Stimulated activated CD4-positive, alpha-beta T cell treated with anti-CD3 and anti-CD28 coated beads, Interleukin-1b, Interleukin-23, amount 100 ng/mL, for 1 hour (primary cell): ENCODE results near the gene RSU1.
A peak's percentile ranks its signal among the peaks of the same experiment; 100 is the strongest.
"Not testable (repeated sequence)": the region's sequence is repeated elsewhere in the genome, so short reads cannot be mapped to it uniquely, and the experiment has no call there.

ENCODE experiments used
- DNase-seq, 2 donors: peaks; one replicate each; pipeline ENCODE4 v3.0.0-alpha.2; 2020; ENCODE audit warnings: low read depth in 2 of 2

RSU1 gene

GRCh38 chr10:16780338-16780880, 36.8 kb downstream of the RSU1 start:
- no peak for DNase-seq

DNA sequence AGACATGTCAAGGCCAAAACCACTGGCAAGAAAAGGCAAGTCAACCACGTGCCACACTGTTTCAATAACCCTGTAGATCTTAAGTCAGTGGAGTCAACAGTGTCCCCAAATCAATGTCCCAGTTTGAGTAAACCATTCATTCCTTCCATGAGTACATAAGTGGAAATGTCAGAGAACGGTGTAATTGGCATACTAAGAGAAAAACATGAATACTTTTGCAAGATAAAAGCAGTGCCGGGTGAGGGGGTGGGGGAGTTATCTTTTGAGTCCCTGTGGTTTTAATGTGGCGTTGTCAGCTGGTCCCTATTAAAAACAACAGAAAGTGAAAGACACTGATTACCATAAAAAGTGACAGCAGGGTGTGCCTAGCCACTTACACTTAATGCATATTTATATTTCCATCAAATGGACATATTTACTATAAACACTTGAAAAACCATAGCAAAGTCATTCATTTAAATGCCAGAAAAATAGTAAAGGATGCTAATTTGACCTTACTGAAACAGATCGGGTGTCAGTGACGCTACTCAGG, 37.8 kb downstream of the RSU1 start:
- peak in 1 of 2 donors; percentile 53 for DNase-seq

GRCh38 chr10:16777473-16778370, 39.5 kb downstream of the RSU1 start:
- DNase-seq = no peak

- no peak for DNase-seq
Measured at GRCh38 chr10:16776896-16777295, 40.3 kb downstream of the RSU1 start.

DNA sequence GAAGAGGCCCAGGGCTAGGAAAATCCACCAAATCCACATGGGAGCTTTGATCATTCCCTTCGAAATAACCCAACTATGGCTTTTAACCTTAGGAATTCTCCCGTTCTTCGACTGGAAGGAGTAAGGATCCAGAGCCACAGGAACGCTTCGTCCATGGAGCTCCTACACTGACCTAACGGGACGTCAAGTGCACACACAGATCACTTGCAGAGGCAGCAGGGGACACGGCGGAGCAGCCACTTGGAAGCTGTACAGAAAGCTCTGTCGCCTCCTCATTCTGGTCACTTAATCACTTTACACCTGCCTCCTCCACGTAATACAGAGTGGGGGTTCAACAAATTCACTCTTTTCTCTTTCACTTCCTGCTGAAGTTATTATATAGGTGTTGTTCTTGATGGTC, 43.9 kb downstream of the RSU1 start:
- DNase-seq = no peak

DNA sequence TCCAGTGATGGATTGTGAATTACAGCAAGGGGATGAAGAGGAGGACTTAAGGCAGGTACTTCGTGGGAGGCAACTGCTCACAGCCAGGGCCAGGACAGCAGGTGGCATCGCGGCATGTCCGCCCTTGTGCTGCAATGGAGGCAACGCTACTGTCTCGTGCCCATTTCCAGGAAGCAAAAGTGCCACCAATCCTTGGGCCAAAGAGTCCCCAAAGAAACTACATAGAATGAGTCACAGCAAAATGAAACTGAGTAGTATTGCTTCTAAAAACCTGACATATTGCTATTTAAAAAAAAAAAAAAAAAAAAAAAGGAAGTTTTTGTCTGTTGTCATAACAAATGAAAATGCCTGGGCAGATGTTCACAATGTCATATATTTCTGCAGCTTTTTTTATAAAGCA, 46.6 kb downstream of the RSU1 start:
- no peak for DNase-seq

DNA sequence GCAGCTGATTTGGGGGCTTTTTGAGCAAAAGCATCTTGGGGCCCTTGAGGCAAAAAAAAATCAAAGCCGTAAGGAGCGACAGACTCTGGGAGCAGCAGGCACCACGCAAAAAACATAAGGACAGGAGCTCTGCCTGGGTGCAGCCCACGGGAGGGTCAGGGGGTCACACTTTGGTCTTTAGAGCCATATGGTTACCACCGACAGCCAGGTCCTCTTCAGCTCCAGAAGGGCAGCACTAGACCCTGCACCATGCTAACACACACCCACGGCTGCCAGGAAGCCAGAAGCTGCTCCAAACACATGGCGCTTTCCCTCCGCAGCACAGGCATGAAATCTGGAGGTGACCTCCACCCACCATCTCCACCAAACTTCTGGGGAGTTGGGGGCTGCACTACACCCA, 47.1 kb downstream of the RSU1 start:
- no peak for DNase-seq

DNA sequence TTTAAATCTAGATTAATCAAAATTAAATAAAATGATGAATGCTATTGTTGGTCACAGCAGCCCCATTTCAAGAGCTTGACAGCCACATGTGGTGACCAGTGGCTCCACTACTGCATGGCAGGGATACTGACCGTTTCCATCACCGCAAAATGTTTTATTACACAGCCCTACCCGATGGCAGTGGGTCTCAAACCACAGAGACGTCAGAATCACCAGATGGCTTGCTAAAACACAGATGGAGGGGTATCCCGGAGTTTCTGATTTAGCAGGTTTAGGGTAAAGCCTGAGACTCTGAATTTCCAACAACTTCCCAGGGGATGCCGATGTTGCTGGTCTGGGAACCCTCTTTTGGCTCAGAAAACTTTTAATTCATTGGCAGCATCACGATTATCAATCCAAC, 47.9 kb downstream of the RSU1 start:
- no peak for DNase-seq

- DNase-seq = no peak
Measured at GRCh38 chr10:16768702-16769101, 48.5 kb downstream of the RSU1 start.

DNA sequence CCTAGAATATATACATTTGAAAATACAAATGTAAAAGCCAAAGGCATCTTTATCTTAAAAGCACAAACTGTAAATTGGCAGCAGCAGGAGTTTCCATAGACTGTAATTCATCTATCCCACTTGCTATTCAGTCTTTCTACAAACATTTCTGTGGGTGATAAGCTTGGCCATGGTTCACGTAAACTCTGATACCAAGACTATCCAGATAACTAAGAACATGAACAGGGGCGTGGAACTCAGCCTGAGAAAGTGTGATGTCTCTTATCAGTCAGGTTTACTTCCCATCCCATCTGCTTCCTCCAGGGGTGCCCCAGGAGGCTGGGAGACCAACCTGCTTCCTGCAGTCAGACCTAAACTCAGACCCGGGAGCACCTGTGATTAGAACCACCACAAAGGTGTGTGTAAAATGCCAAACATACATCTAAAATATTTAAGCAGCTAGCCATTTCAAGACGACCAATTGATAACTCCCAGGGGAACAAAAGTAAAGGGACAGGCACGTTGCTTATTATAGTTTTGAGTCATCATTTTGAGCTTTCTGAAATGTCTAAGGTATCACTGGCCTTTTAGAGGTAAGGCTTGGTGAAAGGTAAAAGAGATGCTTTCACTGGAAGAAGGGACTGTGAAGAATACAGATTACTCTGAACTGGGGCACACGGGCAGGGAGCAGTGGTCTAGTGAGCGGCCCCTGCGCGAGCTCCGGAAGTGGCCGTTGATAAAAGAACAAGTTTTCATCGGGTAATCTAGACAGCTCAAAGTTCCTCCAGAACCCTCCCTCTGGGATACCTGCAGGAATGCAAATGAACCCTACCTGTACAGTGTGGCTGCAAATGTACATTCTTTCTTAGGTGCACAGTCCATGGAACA, 51.5 kb downstream of the RSU1 start:
- no peak for DNase-seq

DNA sequence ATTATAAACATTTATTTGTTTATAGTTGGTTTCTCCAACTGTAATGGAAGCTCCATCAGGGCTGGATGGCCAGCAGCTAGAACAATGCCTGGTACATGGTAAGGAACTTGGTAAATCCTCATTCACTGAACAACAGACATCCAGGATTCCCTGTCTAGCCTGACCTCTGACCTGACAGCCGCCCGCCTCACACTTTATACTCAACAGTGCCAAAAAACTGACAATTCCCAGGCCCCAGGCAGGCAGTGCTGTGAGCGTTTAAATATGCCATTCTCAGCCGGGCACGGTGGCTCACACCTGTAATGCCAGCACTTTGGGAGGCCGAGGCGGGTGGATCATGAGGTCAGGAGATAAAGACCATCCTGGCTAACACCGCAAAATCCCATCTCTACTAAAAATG, 55.9 kb downstream of the RSU1 start:
- DNase-seq = no peak

DNA sequence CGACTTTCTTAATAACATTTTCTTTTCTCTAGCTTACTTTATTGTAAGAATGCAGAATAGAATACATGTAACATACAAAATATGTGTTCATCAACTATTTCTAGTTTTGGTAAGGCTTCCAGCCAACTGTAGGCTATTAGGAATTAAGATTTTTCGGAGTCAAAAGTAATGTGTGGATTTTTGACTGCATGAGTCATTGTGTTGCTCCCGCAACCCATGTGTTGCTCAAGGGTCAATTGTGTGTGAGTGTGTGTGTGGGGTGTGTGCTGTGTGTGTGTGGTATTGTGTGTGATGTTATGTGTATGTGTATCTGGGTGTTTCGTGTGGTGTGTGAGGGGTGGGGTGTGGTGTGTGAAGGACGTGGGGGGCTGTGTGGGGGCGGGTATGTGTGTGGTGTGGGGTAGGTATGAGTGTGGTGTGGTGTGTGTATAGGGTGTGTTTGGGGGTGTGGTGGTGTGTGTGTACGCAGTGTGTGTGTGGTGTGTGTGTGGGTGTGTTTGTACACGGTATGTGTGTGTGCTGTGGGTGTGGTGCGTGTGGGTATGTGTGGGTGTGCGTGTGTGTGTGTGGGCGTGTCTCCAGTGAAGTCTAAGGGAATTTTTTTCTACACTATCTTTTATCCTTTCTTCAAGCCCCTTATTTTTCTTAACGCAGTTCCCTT, 60.5 kb downstream of the RSU1 start:
- DNase-seq = no peak

DNA sequence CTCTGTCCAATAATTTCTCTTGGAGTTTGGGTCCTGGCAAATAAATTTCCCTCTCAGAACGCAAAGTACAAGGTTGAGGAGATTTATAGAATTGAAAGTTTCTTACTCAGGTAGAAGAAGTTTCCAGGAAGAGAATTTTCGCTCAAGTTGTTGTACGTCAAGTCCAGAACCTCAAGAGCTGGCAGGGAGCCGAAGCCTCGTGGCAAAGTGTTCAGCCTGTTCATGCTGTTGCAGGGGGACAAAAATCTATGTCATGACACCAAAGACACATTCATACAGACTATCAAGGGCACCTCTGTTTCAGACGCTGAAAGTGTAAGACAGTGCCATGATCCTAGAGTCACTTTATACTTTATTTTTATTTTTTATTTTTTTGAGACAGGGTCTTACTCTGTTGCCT, 62.5 kb downstream of the RSU1 start:
- no peak for DNase-seq

DNA sequence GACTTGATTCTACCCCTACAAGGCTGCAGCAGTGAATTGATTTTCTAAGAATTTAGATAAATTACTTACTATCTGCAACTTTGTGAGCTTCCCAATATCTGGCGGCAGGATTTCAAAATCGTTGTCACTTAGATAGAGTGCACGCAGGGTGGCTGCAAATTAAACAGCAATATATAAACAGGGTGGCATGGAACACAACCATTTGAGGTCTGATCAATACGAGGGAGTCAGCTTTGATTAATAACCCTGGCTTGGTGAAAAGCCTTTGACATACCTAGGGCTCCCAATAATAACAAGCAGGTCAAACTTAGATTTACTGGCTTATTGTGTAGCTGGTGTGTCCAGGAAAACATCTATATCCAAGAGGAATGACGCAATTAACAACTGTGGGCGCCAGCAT, 64.4 kb downstream of the RSU1 start:
- not testable (repeated sequence) for DNase-seq

DNA sequence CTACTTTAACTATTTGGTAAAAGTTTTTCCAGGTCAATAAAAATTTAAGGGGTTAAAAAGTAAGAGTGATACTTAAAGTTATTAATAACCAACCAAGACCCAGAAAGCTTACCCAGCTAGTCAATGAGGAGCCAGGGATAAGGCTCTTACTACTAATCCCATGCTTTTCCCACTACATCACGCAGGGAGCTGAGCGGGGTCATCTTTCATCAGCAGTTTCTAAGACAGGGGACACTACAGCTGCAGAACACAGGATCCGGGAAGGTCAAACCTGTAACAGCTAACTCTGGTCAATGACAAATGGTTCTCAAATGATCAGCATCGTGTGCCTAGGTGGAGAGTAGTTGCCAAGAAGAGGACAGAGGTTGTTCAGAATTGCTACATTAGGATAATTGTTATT, 65.1 kb downstream of the RSU1 start:
- DNase-seq = no peak

GRCh38 chr10:16751244-16751643, 66.0 kb downstream of the RSU1 start:
- no peak for DNase-seq

- no peak for DNase-seq
Measured at GRCh38 chr10:16750461-16750860, 66.8 kb downstream of the RSU1 start.

DNA sequence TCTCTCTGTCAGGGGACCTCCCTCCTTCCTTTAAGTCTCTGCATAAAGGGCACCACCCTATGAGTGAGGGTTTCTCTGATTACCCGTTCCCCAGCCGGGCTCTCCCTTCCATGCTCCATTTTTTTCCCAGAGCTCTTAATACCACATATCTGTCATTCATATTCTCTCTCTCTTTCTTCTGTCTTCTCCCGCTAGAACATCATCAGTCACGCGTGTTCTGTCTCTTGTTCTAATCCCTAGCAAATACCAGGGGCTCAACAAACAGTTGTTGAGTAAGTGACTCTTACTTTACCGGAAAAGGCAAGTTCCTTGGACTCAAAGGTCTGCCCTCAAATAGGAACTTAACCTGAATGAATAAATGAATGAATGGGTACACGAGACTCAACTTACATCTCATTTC, 68.5 kb downstream of the RSU1 start:
- no peak for DNase-seq

- no peak for DNase-seq
Measured at GRCh38 chr10:16746856-16747255, 70.4 kb downstream of the RSU1 start.

DNA sequence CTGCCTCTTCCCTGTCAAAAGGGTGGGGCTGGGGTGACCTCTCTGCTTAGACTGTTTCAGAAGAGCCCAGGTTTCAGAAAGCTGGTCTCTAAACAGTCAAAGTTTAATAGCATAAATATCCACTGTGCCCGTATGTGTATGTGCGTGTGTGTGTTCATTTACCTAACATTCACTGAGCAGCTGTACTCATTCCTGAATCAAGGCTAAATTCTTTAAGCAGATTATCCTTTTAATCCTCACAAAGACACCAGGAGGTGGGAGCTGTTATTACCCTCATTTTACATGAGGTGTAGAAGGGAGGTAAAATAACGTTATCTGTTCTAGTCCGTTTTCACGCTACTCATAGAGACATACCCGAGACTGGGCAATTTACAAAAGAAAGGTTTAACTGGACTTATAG, 72.2 kb downstream of the RSU1 start:
- no peak for DNase-seq

- DNase-seq = no peak
Measured at GRCh38 chr10:16742165-16742960, 74.9 kb downstream of the RSU1 start.
